ENCODE measurements around the gene PDE4D. TPM values are rescaled to one million over a fixed set of nuclear protein-coding genes. Genes with fewer than 3 reads are reported as not detected.

The PDE4D gene
- total RNA-seq, 1 donor, result 19.9 TPM

- Histone ChIP-seq H3K27me3 (ENCODE audit: insufficient read depth, low read length) (no peaks in the 10 kb centered on the region), H4K20me1 (ENCODE audit: insufficient read depth, low read length) (no peaks in the 10 kb centered on the region), H3K4me2 (ENCODE audit: insufficient read depth, low read length) (no peak overlapping the region), H2AFZ (ENCODE audit: low read length) (no peak overlapping the region), H3K27ac (ENCODE audit: low read depth, low read length) (no peak overlapping the region), H3K36me3 (ENCODE audit: insufficient read depth, low read length) (no peaks in the 10 kb centered on the region), H3K4me1 (ENCODE audit: insufficient read depth, low read length) (peaks cover 9% of the 10 kb centered on the region), H3K4me3 (ENCODE audit: insufficient read depth, low read length) (no peak overlapping the region), H3K9me3 (ENCODE audit: low read depth, low read length) (no peaks in the 10 kb centered on the region), H3K79me2 (ENCODE audit: insufficient read depth, low read length) (no peaks in the 10 kb centered on the region)
- no peak for DNase-seq (ENCODE audit: insufficient read length, low spot score, missing footprints)
- no peak for TF ChIP-seq CTCF (IDR thresholded peaks at IDR 0.05; ENCODE audit: extremely low read depth, low read depth, low read length)
Measured at GRCh38 chr5:59249160-59249559, 644.4 kb downstream of the PDE4D start.

- H2AFZ ChIP-seq (ENCODE audit: low read length), result no peak overlapping the region
- DNase-seq (ENCODE audit: insufficient read length, low spot score, missing footprints), result no peak
- no peak overlapping the region for H3K4me2 ChIP-seq (ENCODE audit: insufficient read depth, low read length)
- H3K79me2 ChIP-seq (ENCODE audit: insufficient read depth, low read length), result no peaks in the 10 kb centered on the region
- no peaks in the 10 kb centered on the region for H4K20me1 ChIP-seq (ENCODE audit: insufficient read depth, low read length)
- H3K27ac ChIP-seq (ENCODE audit: low read depth, low read length), result no peak overlapping the region
- TF ChIP-seq CTCF (IDR thresholded peaks at IDR 0.05; ENCODE audit: extremely low read depth, low read depth, low read length), result no peak
- H3K27me3 ChIP-seq (ENCODE audit: insufficient read depth, low read length), result no peaks in the 10 kb centered on the region
- H3K9me3 ChIP-seq (ENCODE audit: low read depth, low read length), result no peaks in the 10 kb centered on the region
- H3K4me1 ChIP-seq (ENCODE audit: insufficient read depth, low read length), result peaks cover 9% of the 10 kb centered on the region
- H3K4me3 ChIP-seq (ENCODE audit: insufficient read depth, low read length), result no peak overlapping the region
- no peaks in the 10 kb centered on the region for H3K36me3 ChIP-seq (ENCODE audit: insufficient read depth, low read length)
Measured at GRCh38 chr5:59246882-59247281, 646.6 kb downstream of the PDE4D start.

GRCh38 chr5:59246145-59246869, 647.2 kb downstream of the PDE4D start:
- no peaks in the 10 kb centered on the region for H3K27me3 ChIP-seq (ENCODE audit: insufficient read depth, low read length)
- no peaks in the 10 kb centered on the region for H4K20me1 ChIP-seq (ENCODE audit: insufficient read depth, low read length)
- H3K4me1 ChIP-seq (ENCODE audit: insufficient read depth, low read length), result peaks cover 9% of the 10 kb centered on the region
- no peak overlapping the region for H2AFZ ChIP-seq (ENCODE audit: low read length)
- H3K79me2 ChIP-seq (ENCODE audit: insufficient read depth, low read length), result no peaks in the 10 kb centered on the region
- no peak for TF ChIP-seq CTCF (IDR thresholded peaks at IDR 0.05; ENCODE audit: extremely low read depth, low read depth, low read length)
- H3K36me3 ChIP-seq (ENCODE audit: insufficient read depth, low read length), result no peaks in the 10 kb centered on the region
- no peak overlapping the region for H3K4me2 ChIP-seq (ENCODE audit: insufficient read depth, low read length)
- H3K27ac ChIP-seq (ENCODE audit: low read depth, low read length), result no peak overlapping the region
- no peak overlapping the region for H3K4me3 ChIP-seq (ENCODE audit: insufficient read depth, low read length)
- no peaks in the 10 kb centered on the region for H3K9me3 ChIP-seq (ENCODE audit: low read depth, low read length)
- DNase-seq (ENCODE audit: insufficient read length, low spot score, missing footprints), result peak; percentile 27

- Histone ChIP-seq H3K9me3 (ENCODE audit: low read depth, low read length) (no peaks in the 10 kb centered on the region), H3K4me1 (ENCODE audit: insufficient read depth, low read length) (peaks cover 15% of the 10 kb centered on the region), H3K4me3 (ENCODE audit: insufficient read depth, low read length) (no peak overlapping the region), H2AFZ (ENCODE audit: low read length) (peak overlapping the region; percentile 72), H4K20me1 (ENCODE audit: insufficient read depth, low read length) (no peaks in the 10 kb centered on the region), H3K79me2 (ENCODE audit: insufficient read depth, low read length) (no peaks in the 10 kb centered on the region), H3K27ac (ENCODE audit: low read depth, low read length) (no peak overlapping the region), H3K27me3 (ENCODE audit: insufficient read depth, low read length) (no peaks in the 10 kb centered on the region), H3K4me2 (ENCODE audit: insufficient read depth, low read length) (no peak overlapping the region), H3K36me3 (ENCODE audit: insufficient read depth, low read length) (no peaks in the 10 kb centered on the region)
- DNase-seq (ENCODE audit: insufficient read length, low spot score, missing footprints), result no peak
- no peak for TF ChIP-seq CTCF (IDR thresholded peaks at IDR 0.05; ENCODE audit: extremely low read depth, low read depth, low read length)
Measured at GRCh38 chr5:59245198-59245597, 648.3 kb downstream of the PDE4D start.

Data from osteoblast (primary cell).